Sigmoid colon (tissue), 7 donors: ENCODE data around the gene COP1. TPM values are rescaled to one million over a fixed set of nuclear protein-coding genes. Genes with fewer than 3 reads are reported as not detected.

Experiments
- DNase-seq: peaks from one replicate; pipeline ENCODE4 v3.0.0-alpha.2; 2019
- H3K27ac ChIP-seq, 4 donors: fragments of 200-600 bp; sonication (generic); one replicate each; pipeline ENCODE4 v1.5.1; 2016 to 2019; ENCODE audit warnings: mild to moderate bottlenecking in 1 of 4
- H3K27me3 ChIP-seq, 3 donors: fragments of 200-600 bp; sonication (generic); one replicate each; pipeline ENCODE4 v1.5.1; 2019; ENCODE audit warnings: mild to moderate bottlenecking in 1 of 3
- H3K36me3 ChIP-seq, 4 donors: fragments of 200-600 bp; sonication (generic); one replicate each; pipeline ENCODE4 v1.5.1; 2016 to 2019
- H3K4me1 ChIP-seq, 4 donors: fragments of 200-600 bp; sonication (generic); one replicate each; pipeline ENCODE4 v1.5.1; 2017 to 2019
- H3K4me3 ChIP-seq, 4 donors: fragments of 200-600 bp; sonication (generic); one replicate each; pipeline ENCODE4 v1.5.1; 2017 to 2019; ENCODE audit warnings: mild to moderate bottlenecking in 2 of 4, moderate library complexity in 1 of 4
- H3K9me3 ChIP-seq, 4 donors: fragments of 200-600 bp in 3 of 4; sonication (generic) in 3 of 4; one replicate each; pipeline versions ENCODE4 v1.5.1 to v1.6.1; 2013 to 2019
- CTCF ChIP-seq, 4 experiments: fragments of 450-650 bp in 3 of 4; fragments of 200-600 bp in 1 of 4; IDR thresholded peaks; one replicate each; pipeline ENCODE4 v1.5.1; 2016 to 2019; ENCODE audit warnings: antibody characterized with exemption in 4 of 4, mild to moderate bottlenecking in 3 of 4, moderate library complexity in 2 of 4
- EP300 ChIP-seq, 4 donors: sonication (generic); formaldehyde crosslinking; IDR thresholded peaks; one replicate each; pipeline ENCODE4 v1.6.1; 2017; ENCODE audit warnings: antibody characterized with exemption in 4 of 4
- POLR2A ChIP-seq, 2 donors: fragments of 450-650 bp; IDR thresholded peaks; one replicate each; pipeline ENCODE4 v1.6.1; 2016; ENCODE audit warnings: antibody characterized with exemption in 2 of 2, mild to moderate bottlenecking in 2 of 2, moderate library complexity in 2 of 2
- POLR2AphosphoS5 ChIP-seq, 4 donors: sonication (generic); formaldehyde crosslinking; IDR thresholded peaks; one replicate each; pipeline ENCODE4 v1.6.1; 2017; ENCODE audit warnings: antibody characterized with exemption in 4 of 4
- WGBS, 2 donors: extraction: QIAGEN DNeasy Blood & Tissue Kit; methylation state at CpG; one replicate each; pipeline ENCODE4 v1.1.7; 2013; 5-methylcytosine and 5-hydroxymethylcytosine counted together
- intact Hi-C: fragments of 100-400 bp; cut with DNase I; formaldehyde crosslinking; loops from one replicate; pipeline ENCODE4 v1.15.1; 2023
- polyA plus RNA-seq, 3 donors: library from polyadenylated mRNA; stranded (reverse); fragments of 200-250 nt; gene quantifications; one replicate each; pipeline ENCODE4 v1.2.3, GENCODE V29; 2013
- total RNA-seq, 4 donors: library from RNA; depleted of rRNA; stranded (reverse); fragments of >200 nt; gene quantifications; one replicate each; pipeline ENCODE4 v1.1.0, GENCODE V29; 2016
- donor health status: healthy with polysubstance abuse.
- donor health status: Bipolar disorder and iron deficiency.
- donor health status: healthy.

The COP1 gene
- total and polyA plus RNA-seq, 7 donors = 33.9 to 64.5 (median 55.9) TPM

GRCh38 chr1:176193663-176194062 lies 13.4 kb downstream of the COP1 start:
- no peak overlapping the region for H3K27ac ChIP-seq
- intact Hi-C loops = no loop called here
- no peaks in the 10 kb centered on the region for H3K9me3 ChIP-seq
- peaks cover 0 to 15% (median 4%) of the 10 kb centered on the region in 4 donors for H3K4me1 ChIP-seq
- WGBS, 2 donors = 73 to 85% methylated on average over 3 of the region's 3 CpGs
- no peaks in the 10 kb centered on the region for H3K36me3 ChIP-seq
- no peaks in the 10 kb centered on the region for H3K27me3 ChIP-seq
- no peak for DNase-seq
- TF ChIP-seq POLR2A (IDR thresholded peaks at IDR 0.05) (no peak), CTCF (IDR thresholded peaks at IDR 0.05) (no peak), POLR2AphosphoS5 (IDR thresholded peaks at IDR 0.05) (no peak), EP300 (IDR thresholded peaks at IDR 0.05) (no peak)
- no peak overlapping the region for H3K4me3 ChIP-seq

GRCh38 chr1:176193023-176193422 lies 14.1 kb downstream of the COP1 start:
- intact Hi-C loops = no loop called here
- 57 to 84% methylated on average over 1 of the region's 1 CpG for WGBS, 2 donors
- H3K4me3 ChIP-seq = no peak overlapping the region
- DNase-seq = no peak
- no peaks in the 10 kb centered on the region for H3K27me3 ChIP-seq
- no peaks in the 10 kb centered on the region for H3K9me3 ChIP-seq
- H3K27ac ChIP-seq = no peak overlapping the region
- no peaks in the 10 kb centered on the region for H3K36me3 ChIP-seq
- peaks cover 0 to 11% (median 5%) of the 10 kb centered on the region in 4 donors for H3K4me1 ChIP-seq
- no peak for TF ChIP-seq POLR2A (IDR thresholded peaks at IDR 0.05)
- TF ChIP-seq POLR2AphosphoS5 (IDR thresholded peaks at IDR 0.05) = no peak
- no peak for TF ChIP-seq CTCF (IDR thresholded peaks at IDR 0.05)
- no peak for TF ChIP-seq EP300 (IDR thresholded peaks at IDR 0.05)

DNA sequence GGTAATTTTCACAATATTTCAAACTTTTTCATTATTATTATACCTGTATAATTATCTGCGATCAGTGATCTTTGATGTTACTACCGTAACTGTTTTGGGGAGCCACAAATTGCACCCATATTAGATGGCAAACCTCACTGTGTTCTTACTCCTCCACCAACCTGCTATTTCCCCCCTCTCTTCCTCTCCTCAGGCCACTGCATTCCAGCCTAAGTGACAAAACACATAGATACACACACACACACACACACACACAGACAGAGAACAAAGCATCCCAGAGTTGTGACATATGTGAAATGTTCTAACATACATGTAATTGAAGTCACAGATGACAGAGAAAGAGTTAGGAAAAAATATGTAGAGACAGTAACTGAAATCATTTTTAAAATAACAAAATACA lies 18.5 kb downstream of the COP1 start:
- TF ChIP-seq CTCF (IDR thresholded peaks at IDR 0.05) (no peak), EP300 (IDR thresholded peaks at IDR 0.05) (no peak), POLR2AphosphoS5 (IDR thresholded peaks at IDR 0.05) (no peak), POLR2A (IDR thresholded peaks at IDR 0.05) (no peak)
- H3K27me3 ChIP-seq = no peaks in the 10 kb centered on the region
- intact Hi-C loops = no loop called here
- DNase-seq = no peak
- H3K9me3 ChIP-seq = no peaks in the 10 kb centered on the region
- H3K36me3 ChIP-seq = no peaks in the 10 kb centered on the region
- no peak overlapping the region for H3K4me3 ChIP-seq
- no peak overlapping the region for H3K27ac ChIP-seq
- 98 to 99% methylated on average over 2 of the region's 2 CpGs for WGBS, 2 donors
- peaks cover 0 to 12% (median 2%) of the 10 kb centered on the region in 4 donors for H3K4me1 ChIP-seq

- no peak overlapping the region for H3K4me3 ChIP-seq
- intact Hi-C loops = no loop called here
- H3K27ac ChIP-seq = no peak overlapping the region
- H3K36me3 ChIP-seq = no peaks in the 10 kb centered on the region
- peaks cover 0 to 7% (median 0%) of the 10 kb centered on the region in 4 donors for H3K4me1 ChIP-seq
- TF ChIP-seq POLR2AphosphoS5 (IDR thresholded peaks at IDR 0.05) (no peak), POLR2A (IDR thresholded peaks at IDR 0.05) (no peak), CTCF (IDR thresholded peaks at IDR 0.05) (no peak), EP300 (IDR thresholded peaks at IDR 0.05) (no peak)
- DNase-seq = no peak
- H3K27me3 ChIP-seq = no peaks in the 10 kb centered on the region
- WGBS, 2 donors = 89 to 94% methylated on average over 3 of the region's 3 CpGs
- no peaks in the 10 kb centered on the region for H3K9me3 ChIP-seq
Measured at GRCh38 chr1:176187001-176187400, 20.1 kb downstream of the COP1 start.

DNA sequence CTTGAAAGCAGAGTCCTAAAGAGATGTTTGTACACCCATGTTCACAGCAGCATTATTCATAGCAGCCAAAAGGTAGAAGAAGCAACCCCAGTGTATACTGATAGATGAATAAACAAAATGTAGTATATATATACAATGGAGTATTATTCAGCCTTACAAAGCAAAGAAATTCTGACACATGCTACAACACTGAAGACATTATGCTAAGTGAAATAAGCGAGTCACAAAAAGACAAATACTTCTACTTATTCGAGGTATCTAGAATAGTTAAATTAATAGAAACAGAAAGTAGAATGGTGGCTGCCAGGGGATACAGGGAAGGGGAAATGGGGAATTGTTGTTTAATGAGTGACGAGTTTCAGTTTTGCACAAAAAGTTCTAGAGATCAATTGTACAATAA lies 23.5 kb downstream of the COP1 start:
- intact Hi-C loops = no loop called here

More for the DNA sequence above, 23.5 kb downstream of the COP1 start:
- Histone ChIP-seq H3K36me3 (peaks cover 0 to 9% (median 0%) of the 10 kb centered on the region in 4 donors), H3K4me3 (no peak overlapping the region), H3K27me3 (no peaks in the 10 kb centered on the region), H3K4me1 (peaks cover 0 to 7% (median 0%) of the 10 kb centered on the region in 4 donors), H3K9me3 (no peaks in the 10 kb centered on the region), H3K27ac (no peak overlapping the region)
- no peak for DNase-seq
- 72 to 82% methylated on average over 3 of the region's 3 CpGs for WGBS, 2 donors
- no peak for TF ChIP-seq CTCF (IDR thresholded peaks at IDR 0.05)
- no peak for TF ChIP-seq POLR2A (IDR thresholded peaks at IDR 0.05)
- TF ChIP-seq POLR2AphosphoS5 (IDR thresholded peaks at IDR 0.05) = no peak
- TF ChIP-seq EP300 (IDR thresholded peaks at IDR 0.05) = no peak
